CD14-positive monocyte (primary cell): ENCODE results near the gene IGLL5. TPM values are rescaled to one million over a fixed set of nuclear protein-coding genes. Genes with fewer than 3 reads are reported as not detected.
A peak's percentile ranks its signal among the peaks of the same experiment; 100 is the strongest.

Experiments used
- DNase-seq, 3 donors: peaks; one replicate each; pipeline ENCODE4 v3.0.0-alpha.2; 2011 to 2022
- H2AFZ ChIP-seq: 2 replicates; pipeline ENCODE4 v1.6.0; 2012; ENCODE audit warnings: mild to moderate bottlenecking, low read depth, low read length, inconsistent platforms; ENCODE audit not compliant: insufficient read depth, poor library complexity, severe bottlenecking
- H3K27ac ChIP-seq, 2 donors: 1 replicate in 1 of 2; 2 replicates in 1 of 2; pipeline ENCODE4 v1.5.1; 2012 to 2013; ENCODE audit warnings: low read length in 2 of 2, control low read depth in 1 of 2, inconsistent platforms in 1 of 2, low read depth in 1 of 2, mild to moderate bottlenecking in 1 of 2
- H3K27me3 ChIP-seq, 2 donors: one replicate each; pipeline versions ENCODE4 v1.6.0 to v1.6.1; 2011 to 2013; ENCODE audit warnings: low read length in 2 of 2; ENCODE audit not compliant: control insufficient read depth in 2 of 2, insufficient read depth in 2 of 2
- H3K36me3 ChIP-seq, 2 donors: replicated peaks in 1 of 2; 1 replicate in 1 of 2; 2 replicates in 1 of 2; pipeline versions ENCODE4 v1.5.1 to v1.6.1; 2012 to 2013; ENCODE audit warnings: low read length in 2 of 2, control low read depth in 1 of 2, inconsistent platforms in 1 of 2, mild to moderate bottlenecking in 1 of 2; ENCODE audit not compliant: insufficient read depth in 2 of 2, control insufficient read depth in 1 of 2
- H3K4me1 ChIP-seq, 2 donors: 1 replicate in 1 of 2; 2 replicates in 1 of 2; pipeline versions ENCODE4 v1.5.1 to v1.6.1; 2012 to 2013; ENCODE audit warnings: low read length in 2 of 2, control low read depth in 1 of 2, inconsistent platforms in 1 of 2, mild to moderate bottlenecking in 1 of 2, moderate library complexity in 1 of 2; ENCODE audit not compliant: insufficient read depth in 2 of 2, control insufficient read depth in 1 of 2
- H3K4me2 ChIP-seq: replicated peaks from 2 replicates; pipeline ENCODE3; 2012; ENCODE audit warnings: low read length, moderate library complexity, mild to moderate bottlenecking; ENCODE audit not compliant: poor library complexity, severe bottlenecking; ENCODE audit errors: extremely low read depth
- H3K4me3 ChIP-seq, 3 experiments: fragments of 200-600 bp in 1 of 3; sonication (generic) in 1 of 3; replicated peaks in 1 of 3; 1 replicate in 2 of 3; 2 replicates in 1 of 3; pipeline ENCODE4 v1.5.1; 2011 to 2013; ENCODE audit warnings: low read length in 3 of 3, mild to moderate bottlenecking in 3 of 3, control low read depth in 2 of 3, low read depth in 2 of 3, inconsistent platforms in 1 of 3, moderate library complexity in 1 of 3
- H3K79me2 ChIP-seq: 2 replicates; pipeline ENCODE4 v1.6.0; 2012; ENCODE audit warnings: mild to moderate bottlenecking, control low read depth, inconsistent platforms, low read length, moderate library complexity; ENCODE audit not compliant: insufficient read depth
- H3K9ac ChIP-seq: 2 replicates; pipeline ENCODE4 v1.6.0; 2017; ENCODE audit warnings: low read length, mild to moderate bottlenecking; ENCODE audit not compliant: insufficient read depth, poor library complexity, severe bottlenecking
- H3K9me3 ChIP-seq, 2 donors: replicated peaks in 1 of 2; 1 replicate in 1 of 2; 2 replicates in 1 of 2; pipeline versions ENCODE4 v1.5.1 to v1.6.1; 2012 to 2013; ENCODE audit warnings: low read length in 2 of 2, control low read depth in 1 of 2; ENCODE audit not compliant: control insufficient read depth in 1 of 2, insufficient read depth in 1 of 2
- H4K20me1 ChIP-seq: 2 replicates; pipeline ENCODE4 v1.6.0; 2012; ENCODE audit warnings: mild to moderate bottlenecking, low read length, control low read depth, moderate library complexity; ENCODE audit not compliant: insufficient read depth
- H3K27ac Mint-ChIP-seq, 7 donors: one replicate each; pipeline ENCODE4 v1.8.0; 2020; ENCODE audit warnings: mild to moderate bottlenecking in 7 of 7, mixed read lengths in 7 of 7, moderate library complexity in 6 of 7, inconsistent platforms in 2 of 7
- H3K27me3 Mint-ChIP-seq, 3 donors: one replicate each; pipeline ENCODE4 v1.8.0; 2021 to 2022; ENCODE audit warnings: low read depth in 3 of 3, mild to moderate bottlenecking in 3 of 3, mixed read lengths in 3 of 3, moderate library complexity in 3 of 3, inconsistent platforms in 1 of 3
- H3K36me3 Mint-ChIP-seq, 2 donors: one replicate each; pipeline ENCODE4 v1.8.0; 2020; ENCODE audit warnings: mixed read lengths in 2 of 2, inconsistent platforms in 1 of 2, mild to moderate bottlenecking in 1 of 2
- H3K4me1 Mint-ChIP-seq: one replicate; pipeline ENCODE4 v1.8.0; 2020; ENCODE audit warnings: mild to moderate bottlenecking, mixed read lengths
- H3K4me3 Mint-ChIP-seq, 2 donors: one replicate each; pipeline ENCODE4 v1.8.0; 2020; ENCODE audit warnings: mild to moderate bottlenecking in 2 of 2, mixed read lengths in 2 of 2, moderate library complexity in 1 of 2
- H3K9me3 Mint-ChIP-seq, 7 donors: one replicate each; pipeline ENCODE4 v1.8.0; 2020 to 2022; ENCODE audit warnings: mixed read lengths in 7 of 7, mild to moderate bottlenecking in 6 of 7, moderate library complexity in 6 of 7, inconsistent platforms in 2 of 7
- WGBS: methylation state at CpG from one replicate; pipeline ENCODE4 v1.1.5; 2013; ENCODE audit warnings: missing lambda C conversion rate; ENCODE audit not compliant: insufficient coverage; 5-methylcytosine and 5-hydroxymethylcytosine counted together
- intact Hi-C, 2 donors: fragments of 100-400 bp; cut with micrococcal nuclease; formaldehyde crosslinking; loops; one replicate each; pipeline versions ENCODE4 v1.15.0 to v1.15.1; 2023
- polyA plus RNA-seq, 3 donors: library from polyadenylated mRNA; depleted of rRNA in 1 of 3; unstranded in 2 of 3; stranded (reverse) in 1 of 3; fragments of 300-500 nt in 2 of 3; fragments of >200 nt in 1 of 3; fragmentation: Illumina TruSeq in 2 of 3; gene quantifications; 1 replicate in 2 of 3; 2 replicates in 1 of 3; pipeline ENCODE4 v1.2.3, GENCODE V29; 2012 to 2021
- TF ChIP-seq, protein P1 (sequence below): fragments of 200-600 bp; IDR thresholded peaks from one replicate; pipeline ENCODE4 v1.8.0; 2022; ENCODE audit warnings: antibody characterized with exemption, mild to moderate bottlenecking

IGLL5 gene
- polyA plus RNA-seq, 3 donors: 0.21 to 0.38 TPM; not detected in 1

DNA sequence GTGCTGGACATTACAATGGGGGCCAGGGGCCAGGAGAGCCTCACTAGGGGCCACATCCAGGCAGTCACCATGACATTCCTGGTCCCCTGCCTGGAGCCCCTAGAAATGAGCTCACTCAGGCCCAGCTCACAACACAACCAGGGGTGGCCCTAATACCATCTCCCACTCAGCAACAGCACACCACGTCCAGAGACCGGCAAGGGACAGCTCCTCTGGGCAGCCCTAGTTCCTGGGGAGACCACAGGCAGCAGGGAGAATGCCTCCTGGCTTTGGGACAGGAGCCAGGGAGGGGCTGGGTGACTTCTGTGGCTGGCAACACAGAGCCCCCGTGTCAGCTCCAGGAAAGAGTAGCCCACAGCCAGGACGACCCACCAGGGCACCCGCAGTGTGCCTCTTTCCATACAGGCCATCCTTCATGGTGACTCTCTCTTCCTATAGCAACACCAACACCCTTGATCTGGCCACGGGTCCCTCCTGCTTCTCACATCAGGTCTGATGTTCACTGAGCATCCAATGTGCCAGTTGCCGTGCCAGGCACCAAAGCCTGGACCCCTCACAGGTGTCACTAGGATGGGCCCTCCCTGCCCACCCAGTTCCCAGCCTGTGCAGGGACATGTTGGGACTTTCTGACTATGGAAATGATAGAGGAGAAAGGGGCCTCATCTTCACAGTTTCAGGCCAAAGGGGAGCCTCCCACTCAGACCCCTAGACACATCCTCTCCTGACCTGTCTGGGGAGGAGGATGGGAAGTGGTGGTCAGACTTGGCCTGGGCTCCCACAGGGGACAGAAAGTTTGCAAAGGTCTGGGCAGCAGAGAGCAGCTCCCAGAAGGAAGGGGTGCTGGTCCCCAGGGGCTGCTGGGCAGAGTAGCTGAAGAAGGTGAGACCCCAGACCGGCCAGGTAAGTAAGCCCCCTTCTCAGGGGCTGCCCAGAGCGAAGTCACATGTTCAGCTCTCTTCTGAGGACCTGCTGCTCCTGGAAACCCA lies 43.2 kb downstream of the IGLL5 start:
- Histone ChIP-seq H3K27me3 (no peaks in the 10 kb centered on the region), H3K36me3 (no peaks in the 10 kb centered on the region), H2AFZ (no peak overlapping the region), H3K9ac (peak overlapping the region; percentile 82), H3K79me2 (no peaks in the 10 kb centered on the region), H4K20me1 (no peaks in the 10 kb centered on the region), H3K9me3 (no peaks in the 10 kb centered on the region), H3K27ac (peak overlapping the region; percentile 93 to 99), H3K4me2 (no peak overlapping the region), H3K4me3 (peak overlapping the region in 1 of 3 experiments; percentile 10), H3K4me1 (peaks cover 83 to 97% of the 10 kb centered on the region in 2 donors)
- no peak overlapping the region for H3K4me3 Mint-ChIP-seq
- peaks cover 80% of the 10 kb centered on the region for H3K4me1 Mint-ChIP-seq
- no peak for DNase-seq
- intact Hi-C loops: no loop called here
- 74% methylated on average over 7 of the region's 9 CpGs for WGBS
- TF ChIP-seq, protein P1, sequence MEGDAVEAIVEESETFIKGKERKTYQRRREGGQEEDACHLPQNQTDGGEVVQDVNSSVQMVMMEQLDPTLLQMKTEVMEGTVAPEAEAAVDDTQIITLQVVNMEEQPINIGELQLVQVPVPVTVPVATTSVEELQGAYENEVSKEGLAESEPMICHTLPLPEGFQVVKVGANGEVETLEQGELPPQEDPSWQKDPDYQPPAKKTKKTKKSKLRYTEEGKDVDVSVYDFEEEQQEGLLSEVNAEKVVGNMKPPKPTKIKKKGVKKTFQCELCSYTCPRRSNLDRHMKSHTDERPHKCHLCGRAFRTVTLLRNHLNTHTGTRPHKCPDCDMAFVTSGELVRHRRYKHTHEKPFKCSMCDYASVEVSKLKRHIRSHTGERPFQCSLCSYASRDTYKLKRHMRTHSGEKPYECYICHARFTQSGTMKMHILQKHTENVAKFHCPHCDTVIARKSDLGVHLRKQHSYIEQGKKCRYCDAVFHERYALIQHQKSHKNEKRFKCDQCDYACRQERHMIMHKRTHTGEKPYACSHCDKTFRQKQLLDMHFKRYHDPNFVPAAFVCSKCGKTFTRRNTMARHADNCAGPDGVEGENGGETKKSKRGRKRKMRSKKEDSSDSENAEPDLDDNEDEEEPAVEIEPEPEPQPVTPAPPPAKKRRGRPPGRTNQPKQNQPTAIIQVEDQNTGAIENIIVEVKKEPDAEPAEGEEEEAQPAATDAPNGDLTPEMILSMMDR: no peak
- H3K9me3 Mint-ChIP-seq: peaks cover 0 to 2% (median 0%) of the 10 kb centered on the region in 7 donors
- peaks cover 0 to 2% (median 1%) of the 10 kb centered on the region in 3 donors for H3K27me3 Mint-ChIP-seq
- peaks cover 5 to 7% of the 10 kb centered on the region in 2 donors for H3K36me3 Mint-ChIP-seq
- peak overlapping the region in 6 of 7 donors; percentile 98 to 100 (median 100) for H3K27ac Mint-ChIP-seq

DNA sequence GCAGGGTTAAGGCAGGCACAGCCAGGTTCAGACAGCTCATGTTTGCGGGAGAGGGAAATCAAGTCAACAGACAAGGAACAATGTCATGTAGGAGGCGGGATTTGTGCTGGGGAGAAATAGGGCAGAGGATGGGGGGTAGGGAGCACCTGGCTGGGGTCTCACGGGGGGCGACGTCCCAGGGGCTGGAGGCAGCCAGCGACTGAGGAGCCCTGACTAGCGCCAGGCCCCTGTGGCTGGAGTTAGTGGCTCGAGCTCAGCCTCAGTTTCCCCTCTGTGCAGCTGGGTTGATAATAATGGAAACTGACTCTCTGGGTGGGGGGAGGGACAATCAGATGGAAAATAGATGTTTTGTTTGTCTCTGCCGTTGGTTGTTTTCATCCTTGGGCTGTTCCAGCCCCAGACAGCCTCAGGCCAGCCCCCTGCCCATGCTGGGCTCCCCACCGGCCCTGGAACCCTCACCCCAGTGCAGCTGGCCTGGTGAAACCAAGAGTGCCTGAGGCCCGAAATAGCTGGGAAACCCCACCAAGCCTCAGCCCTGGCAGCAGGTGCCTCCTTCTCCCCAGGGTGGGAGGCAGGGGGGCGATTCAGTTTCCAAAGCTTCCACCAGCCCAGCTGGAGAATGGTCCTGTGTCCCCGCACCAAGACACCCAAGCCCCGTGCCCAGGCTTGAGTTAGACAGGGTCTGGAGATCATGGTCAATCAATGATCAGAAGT lies 44.1 kb downstream of the IGLL5 start:
- H3K4me1 Mint-ChIP-seq: peaks cover 77% of the 10 kb centered on the region
- no peaks in the 10 kb centered on the region for H4K20me1 ChIP-seq
- H3K27ac Mint-ChIP-seq: peak overlapping the region in 5 of 7 donors; percentile 35 to 99 (median 98)
- no peak overlapping the region for H3K4me3 Mint-ChIP-seq
- peaks cover 0 to 2% (median 0%) of the 10 kb centered on the region in 7 donors for H3K9me3 Mint-ChIP-seq
- H3K27me3 ChIP-seq: no peaks in the 10 kb centered on the region
- H3K36me3 Mint-ChIP-seq: peaks cover 5 to 7% of the 10 kb centered on the region in 2 donors
- H3K27me3 Mint-ChIP-seq: peaks cover 0 to 2% (median 0%) of the 10 kb centered on the region in 3 donors
- DNase-seq: no peak
- H3K27ac ChIP-seq: no peak overlapping the region
- H2AFZ ChIP-seq: no peak overlapping the region
- no peaks in the 10 kb centered on the region for H3K36me3 ChIP-seq
- H3K9me3 ChIP-seq: no peaks in the 10 kb centered on the region
- no peak overlapping the region for H3K4me2 ChIP-seq
- H3K9ac ChIP-seq: no peak overlapping the region
- TF ChIP-seq, protein P1: no peak
- 94% methylated on average over 11 of the region's 14 CpGs for WGBS
- no peaks in the 10 kb centered on the region for H3K79me2 ChIP-seq
- H3K4me1 ChIP-seq: peaks cover 80 to 96% of the 10 kb centered on the region in 2 donors
- H3K4me3 ChIP-seq: no peak overlapping the region
- intact Hi-C loops: no loop called here
